ENCODE data around the gene BTBD18.

Gene BTBD18, protein sequence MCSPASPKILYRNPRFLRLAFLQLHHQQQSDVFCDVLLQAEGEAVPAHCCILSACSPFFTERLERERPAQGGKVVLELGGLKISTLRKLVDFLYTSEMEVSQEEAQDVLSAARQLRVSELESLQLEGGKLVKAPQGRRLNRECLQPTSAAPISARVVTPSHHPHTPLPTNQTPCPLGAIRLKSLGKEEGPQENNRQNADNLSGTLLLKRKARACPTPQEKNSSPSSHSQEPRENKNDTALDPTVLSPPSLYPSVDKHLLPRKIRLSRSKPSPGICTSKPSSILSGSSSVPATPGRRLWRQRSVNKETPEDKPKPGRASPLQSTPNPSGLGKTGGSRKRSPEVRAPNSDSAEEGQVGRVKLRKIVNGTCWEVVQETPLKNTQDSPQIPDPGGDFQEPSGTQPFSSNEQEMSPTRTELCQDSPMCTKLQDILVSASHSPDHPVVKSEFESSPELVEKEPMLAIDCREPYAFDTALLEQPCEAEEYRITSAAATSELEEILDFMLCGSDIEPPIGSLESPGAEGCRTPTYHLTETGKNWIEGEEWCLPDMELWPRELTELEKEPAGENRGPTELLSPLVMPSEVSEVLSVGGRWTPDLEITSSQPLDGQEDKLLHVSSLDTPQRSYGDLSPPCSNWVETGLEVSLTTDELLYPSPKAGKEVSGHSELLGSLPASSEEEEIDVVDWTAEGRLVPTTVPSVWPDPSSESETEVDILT

DNA sequence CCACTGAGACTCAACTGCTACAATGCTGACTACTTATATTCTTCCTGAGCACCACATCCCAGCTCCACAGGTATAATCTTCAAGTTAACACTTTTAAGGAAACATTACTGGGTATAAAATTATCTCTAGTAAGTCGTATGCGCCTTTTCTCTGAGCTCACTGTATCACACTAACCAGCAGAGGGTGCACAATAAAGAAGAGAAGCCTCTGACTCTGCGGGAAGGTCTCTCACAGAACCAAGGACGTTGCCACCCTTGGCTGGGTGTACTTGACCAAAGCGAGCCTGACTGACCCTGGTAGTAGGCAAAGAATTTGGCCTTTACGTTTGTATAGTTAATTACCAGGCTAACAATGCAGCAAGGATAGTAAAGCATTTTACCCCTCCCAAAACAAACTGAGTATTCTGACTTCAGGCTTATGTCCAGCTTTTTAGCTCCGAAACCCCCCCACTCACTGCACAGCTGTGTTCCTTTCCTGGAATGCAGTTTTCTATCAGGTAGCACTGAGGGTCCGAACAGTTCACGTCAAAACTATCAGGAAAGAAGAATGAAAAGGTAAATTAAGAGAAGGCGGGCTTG lies at the start of gene BTBD18:
BTBD18 (minus strand) TSS at position 144 of the 578 bp plus-strand sequence. CDS start 631 bp downstream, outside the sequence.
- DNase-seq (ENCODE audit: low read depth in 2 of 2, low spot score in 1 of 2): no peak

DNA sequence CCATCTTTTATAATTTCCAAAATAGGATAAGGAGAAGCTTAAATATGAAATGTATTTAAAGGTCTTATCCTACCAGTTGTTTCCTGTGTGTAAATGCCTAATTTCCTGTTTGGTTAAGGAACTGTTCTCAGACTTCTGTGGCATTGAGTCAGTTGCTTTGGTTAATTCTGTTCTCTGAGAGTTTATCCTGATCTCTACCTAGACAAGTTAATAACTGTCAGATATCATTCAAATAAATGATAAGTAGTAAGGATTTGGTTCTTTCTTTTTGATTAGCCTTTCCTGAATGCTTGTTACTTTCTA lies 49.5 kb upstream of the BTBD18 start:
- no peak for DNase-seq (ENCODE audit: low read depth in 2 of 2, low spot score in 1 of 2)

DNA sequence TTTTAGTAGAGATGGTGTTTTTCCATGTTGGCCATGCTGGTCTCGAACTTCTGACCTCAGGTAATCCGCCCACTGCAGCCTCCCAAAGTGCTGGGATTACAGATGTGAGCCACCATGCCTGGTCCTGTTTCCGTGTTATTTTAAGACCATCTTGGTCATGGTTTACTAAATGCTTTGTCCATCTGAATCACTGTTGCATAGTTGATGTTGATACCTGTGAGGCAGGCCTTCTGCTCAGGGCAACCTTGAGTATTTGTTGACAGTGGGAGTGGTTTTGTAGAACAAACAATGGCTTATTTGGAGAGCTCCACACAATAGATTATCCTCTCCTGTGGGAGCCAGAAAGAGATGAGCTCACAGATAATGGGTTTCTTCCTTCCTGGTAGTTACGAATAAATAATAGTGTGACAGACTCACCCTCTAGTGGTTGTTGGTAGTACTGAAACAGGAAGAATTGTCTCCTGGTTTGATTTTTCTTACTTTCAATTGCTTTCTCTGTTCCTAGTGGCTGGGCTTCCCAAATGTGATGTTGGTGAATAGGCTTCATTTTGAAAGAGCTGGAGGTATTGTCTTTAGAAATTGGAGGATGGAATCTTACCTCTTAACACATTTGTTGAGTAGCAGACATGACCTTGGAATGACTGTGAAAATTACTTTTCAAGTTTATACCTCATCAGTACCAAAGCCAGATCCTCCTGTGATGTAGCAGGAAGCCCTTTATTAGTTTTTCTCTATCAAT lies 49.0 kb upstream of the BTBD18 start:
- DNase-seq (ENCODE audit: low read depth in 2 of 2, low spot score in 1 of 2): no peak

DNA sequence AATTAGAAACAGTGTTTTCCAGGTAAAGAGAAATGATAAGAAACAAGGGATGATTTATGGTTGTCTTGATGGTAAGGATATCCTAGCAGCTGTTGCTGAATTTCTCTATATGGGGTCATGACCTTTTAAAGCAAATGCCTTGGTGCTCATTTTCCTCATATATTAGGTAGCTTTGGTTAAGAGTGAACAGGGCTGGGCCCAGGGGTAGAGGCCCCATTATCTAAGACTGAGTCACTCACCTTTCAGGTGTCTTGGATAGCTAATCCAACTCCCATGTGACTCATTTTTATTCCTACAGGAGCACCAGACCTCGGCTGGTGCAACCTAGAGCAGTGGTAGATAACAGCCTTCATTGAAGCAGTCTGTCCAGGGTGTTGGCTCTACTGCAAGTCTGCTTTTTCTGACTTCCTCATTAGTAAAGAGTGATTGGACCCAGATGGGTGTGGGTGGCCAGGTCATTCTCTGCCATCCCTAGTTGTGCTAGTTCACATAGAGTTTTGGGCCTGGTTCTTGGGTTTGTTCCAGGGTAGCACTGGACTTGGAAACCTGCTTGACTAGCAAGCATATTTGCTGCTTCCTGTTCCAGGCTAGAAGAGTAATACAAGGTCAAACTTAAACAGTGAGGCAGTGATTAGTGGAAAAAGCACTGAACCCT lies 47.4 kb upstream of the BTBD18 start:
- no peak for DNase-seq (ENCODE audit: low read depth in 2 of 2, low spot score in 1 of 2)

DNA sequence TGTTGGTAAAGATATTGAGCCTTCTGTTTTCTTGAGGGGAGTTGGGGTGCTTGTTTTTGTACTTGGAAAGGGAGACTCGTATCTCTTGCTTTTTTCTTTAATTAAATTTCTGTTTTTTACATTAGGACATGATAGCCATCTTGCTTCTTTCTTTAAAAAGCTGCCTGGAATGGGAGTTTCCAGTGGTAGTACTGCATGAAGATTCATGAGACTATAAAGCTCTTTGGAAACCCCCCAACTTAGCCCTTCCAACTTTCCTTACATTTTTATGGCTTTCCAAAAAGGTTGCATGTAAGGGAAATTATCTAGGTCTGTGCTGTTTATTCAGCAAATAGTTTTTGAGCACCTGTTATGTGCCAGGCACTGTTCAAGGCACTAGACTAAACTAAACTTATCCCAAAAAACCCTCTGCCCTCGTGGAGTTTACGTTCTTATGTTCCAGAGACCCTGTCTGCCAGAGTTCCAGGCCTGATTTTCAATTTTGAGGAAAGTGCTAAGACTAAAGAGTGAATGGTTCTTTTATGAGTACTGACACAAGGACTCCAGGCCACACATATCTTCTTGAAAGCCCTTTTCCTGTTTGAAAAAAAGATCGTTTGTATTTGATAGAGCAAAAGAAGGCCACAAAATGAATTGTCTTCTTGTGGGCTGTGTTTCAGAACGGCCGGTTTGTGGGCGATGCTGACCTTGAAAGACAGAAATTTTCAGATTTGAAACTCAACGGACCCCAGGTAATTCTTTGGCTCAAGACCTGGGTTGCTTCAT lies 41.9 kb upstream of the BTBD18 start:
- no peak for DNase-seq (ENCODE audit: low read depth in 2 of 2, low spot score in 1 of 2)

DNA sequence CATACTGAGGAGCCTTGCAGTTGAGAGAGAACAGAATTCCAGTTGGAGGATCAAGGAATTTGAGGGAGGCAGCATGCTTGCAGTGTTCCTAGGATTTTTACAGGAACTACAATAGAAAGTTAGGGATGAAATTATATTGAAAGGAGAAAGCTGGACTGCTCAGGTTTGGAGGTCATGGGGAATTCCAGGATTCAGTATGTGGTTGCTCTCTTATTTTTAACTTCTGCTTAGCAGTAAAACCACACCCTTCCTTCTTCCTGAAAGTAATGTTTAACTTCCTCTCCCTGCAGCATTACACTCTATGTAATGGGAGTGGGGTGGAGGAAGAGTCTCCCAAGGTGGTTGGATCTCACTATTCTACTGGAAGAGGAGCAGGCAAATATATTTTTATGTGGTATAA lies 41.3 kb upstream of the BTBD18 start:
- no peak for DNase-seq (ENCODE audit: low read depth in 2 of 2, low spot score in 1 of 2)

DNA sequence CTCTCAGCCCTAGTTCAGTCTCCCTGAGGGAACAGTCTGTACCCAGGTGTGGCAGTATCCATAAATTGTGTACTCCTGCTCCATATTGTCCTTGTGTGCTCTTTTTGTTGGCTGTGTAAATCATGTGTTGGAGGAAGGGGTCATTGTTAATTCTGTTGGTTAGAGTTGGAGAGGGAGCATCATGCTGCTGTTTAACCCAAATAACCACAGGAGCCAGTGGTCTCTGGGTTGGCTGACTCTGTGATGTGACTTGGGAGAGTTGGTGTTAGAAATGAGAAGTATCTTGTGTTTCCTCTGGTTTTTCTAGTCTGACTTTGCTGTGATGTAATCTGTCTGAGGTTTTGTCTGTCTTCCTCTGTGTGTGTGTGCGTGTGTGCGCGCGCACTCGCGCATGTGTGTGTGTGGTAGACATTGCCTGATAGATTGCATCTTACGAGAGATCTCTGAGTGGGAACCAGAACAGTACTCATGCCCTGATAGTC lies 40.5 kb upstream of the BTBD18 start:
- peak; percentile 59 to 73 for DNase-seq (ENCODE audit: low read depth in 2 of 2, low spot score in 1 of 2)

DNA sequence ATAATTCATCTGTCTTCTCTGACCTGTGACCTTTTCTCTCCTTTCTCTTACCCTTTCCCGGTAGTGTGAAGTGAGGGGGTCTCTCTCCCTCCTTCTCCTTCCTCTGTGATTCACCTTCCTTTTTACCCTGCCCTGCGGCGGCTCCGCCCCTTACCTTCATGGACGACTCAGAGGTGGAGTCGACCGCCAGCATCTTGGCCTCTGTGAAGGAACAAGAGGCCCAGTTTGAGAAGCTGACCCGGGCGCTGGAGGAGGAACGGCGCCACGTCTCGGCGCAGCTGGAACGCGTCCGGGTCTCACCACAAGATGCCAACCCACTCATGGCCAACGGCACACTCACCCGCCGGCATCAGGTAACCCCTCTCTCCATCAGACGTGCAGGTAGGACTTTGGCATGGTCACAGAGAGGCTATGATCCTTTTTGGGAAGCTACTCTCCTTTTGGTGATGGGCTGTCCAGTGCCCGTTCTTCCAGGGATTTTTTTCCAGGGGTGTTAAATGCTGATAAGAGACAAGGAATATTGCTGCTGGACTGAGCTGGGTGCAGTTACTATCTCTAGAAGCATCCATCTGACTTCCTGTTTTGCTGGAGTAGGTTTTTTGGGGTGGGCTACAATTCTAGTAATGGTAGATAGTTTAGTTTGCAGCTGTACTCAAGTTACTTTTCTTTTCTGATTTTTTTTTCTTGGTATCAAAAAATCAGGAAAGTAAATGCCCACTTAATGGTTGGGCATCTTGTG lies 39.9 kb upstream of the BTBD18 start:
- no peak for DNase-seq (ENCODE audit: low read depth in 2 of 2, low spot score in 1 of 2)

DNA sequence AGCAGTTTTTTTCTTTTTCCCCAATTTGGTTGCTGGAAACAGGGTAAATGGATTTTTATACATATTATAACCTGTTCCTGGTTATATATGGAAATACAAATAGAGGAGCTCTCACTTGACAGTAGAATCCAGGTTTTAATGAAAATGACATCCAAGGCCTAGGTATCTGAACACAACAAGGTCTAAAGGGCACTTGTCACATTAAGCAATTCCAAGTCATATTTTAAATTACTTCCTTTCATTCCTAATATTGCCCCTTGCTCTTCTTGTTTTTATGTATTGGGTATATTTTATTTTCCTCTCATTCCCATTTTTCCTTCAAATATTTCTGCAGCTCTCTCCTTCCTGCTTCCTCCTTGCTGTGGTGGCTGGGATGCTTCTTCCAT lies 37.1 kb upstream of the BTBD18 start:
- no peak for DNase-seq (ENCODE audit: low read depth in 2 of 2, low spot score in 1 of 2)

DNA sequence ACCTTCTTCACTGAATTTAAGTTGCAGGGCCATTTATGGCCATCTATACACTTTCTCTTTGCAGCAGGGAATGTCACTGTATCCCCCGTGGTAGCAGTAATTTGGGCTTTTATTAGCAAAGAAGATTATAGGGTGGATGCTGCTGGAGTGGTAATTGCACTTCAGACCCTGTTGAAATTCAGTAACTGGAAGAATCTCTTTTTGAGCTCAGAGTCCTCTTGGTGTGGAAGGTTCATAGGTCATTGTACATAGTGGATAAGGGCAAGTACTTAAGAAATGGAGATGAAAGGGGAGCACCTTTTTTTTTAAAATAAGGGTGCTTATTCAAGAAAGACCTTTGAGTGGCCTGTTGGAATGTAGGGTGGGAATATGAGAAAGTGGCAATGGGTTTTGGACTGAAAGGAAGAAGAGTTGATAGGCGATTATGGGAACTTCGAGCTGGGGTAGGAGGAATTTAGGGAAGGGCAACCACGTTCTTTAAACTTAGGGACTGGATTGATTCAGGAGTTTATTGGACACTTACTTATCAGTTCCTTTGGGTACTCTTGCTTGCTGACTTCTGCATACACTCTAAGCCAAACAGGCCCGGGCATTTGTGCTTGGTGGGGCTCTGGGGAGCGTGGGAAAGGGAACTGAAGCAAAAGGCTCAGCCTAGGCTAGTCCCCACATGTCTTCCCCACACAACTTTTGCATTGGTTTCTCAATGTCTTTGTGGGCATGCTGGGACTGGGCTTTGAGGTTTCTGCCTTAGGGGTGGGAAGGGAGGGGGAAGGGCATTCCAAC lies 36.5 kb upstream of the BTBD18 start:
- no peak for DNase-seq (ENCODE audit: low read depth in 2 of 2, low spot score in 1 of 2)

DNA sequence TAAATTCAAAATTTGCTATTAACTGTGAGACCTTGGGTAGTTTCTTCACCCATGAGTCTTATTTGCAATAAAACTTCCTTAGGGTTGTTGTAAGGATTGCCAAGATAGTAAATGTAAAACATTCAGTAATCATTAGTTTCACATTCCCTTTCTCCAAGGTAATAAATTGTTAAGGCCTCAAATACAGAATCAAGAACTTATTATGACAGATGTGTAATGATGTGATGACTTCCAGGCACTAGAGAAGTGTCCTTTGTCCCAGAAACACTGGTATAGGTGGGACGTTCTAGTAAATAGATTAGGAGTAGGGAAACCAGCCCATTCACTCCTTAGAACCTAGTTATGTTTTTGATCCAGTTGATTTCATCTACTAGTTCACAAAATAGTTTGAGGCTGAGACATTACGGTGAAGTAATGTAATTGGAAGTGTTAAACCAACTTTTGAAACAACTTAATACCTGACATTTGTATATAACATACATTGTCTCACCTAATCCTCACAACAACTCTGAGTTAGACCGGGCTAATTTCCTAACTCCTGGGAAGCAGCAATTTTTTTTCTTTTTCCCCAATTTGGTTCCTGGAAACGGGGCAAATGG lies 35.5 kb upstream of the BTBD18 start:
- DNase-seq (ENCODE audit: low read depth in 2 of 2, low spot score in 1 of 2): no peak

DNA sequence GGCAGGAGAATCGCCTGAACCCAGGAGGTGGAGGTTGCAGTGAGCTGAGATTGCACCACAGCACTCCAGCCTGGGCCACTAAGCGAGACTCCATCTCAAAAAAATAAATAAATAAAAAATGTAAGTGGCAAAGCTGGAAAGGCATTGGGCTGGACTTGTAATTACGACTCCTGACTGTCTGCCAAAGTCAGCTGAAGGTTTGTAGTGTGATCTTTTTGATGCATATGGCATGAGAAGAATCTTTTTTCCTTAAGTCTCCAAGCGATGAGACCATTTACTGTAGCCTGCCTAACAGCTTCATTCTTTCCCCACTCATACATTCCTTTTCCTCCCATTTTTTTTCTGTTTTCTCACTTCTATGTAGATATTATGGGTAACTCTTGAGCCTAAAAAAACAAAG lies 34.8 kb upstream of the BTBD18 start:
- DNase-seq (ENCODE audit: low read depth in 2 of 2, low spot score in 1 of 2): no peak

DNA sequence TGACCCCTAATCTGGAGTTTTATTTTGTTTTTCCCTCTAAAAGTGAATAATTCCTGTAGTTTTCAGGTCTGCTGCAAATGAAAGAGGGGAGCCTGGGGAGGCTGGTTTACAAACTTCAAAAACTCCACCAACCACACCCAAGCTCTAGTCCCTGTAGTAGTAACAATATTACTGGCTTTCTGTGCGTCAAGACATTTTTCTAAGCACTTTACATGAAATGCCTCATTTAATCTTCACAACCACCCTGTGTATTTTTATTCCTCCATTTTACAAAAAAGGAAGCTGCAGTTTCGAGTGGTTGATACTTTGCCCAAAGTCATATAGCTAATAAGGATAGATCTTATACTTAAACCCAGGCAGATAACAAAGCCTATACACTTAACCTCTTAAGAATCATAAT lies 33.5 kb upstream of the BTBD18 start:
- DNase-seq (ENCODE audit: low read depth in 2 of 2, low spot score in 1 of 2): no peak

DNA sequence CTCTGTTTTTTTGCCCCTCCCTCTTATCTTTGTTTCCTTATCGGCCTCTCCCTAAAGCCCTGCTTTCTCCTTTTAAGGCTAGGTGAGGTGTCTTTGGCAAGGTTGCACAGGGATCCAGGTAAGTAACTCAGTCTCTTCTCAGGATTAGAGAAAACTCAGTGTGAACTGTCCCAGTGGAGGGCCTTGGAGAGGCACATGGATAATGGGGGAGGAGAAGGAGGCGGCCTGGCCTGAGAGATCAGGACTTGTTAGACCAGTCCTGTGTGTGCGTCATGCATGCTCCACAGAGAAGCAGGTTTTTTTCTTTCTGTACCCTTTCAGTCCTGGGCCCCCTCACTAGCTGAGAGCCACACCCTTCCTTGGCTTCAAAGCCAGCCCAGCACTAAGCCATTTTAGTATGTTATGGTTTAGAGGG lies 29.9 kb upstream of the BTBD18 start:
- no peak for DNase-seq (ENCODE audit: low read depth in 2 of 2, low spot score in 1 of 2)

DNA sequence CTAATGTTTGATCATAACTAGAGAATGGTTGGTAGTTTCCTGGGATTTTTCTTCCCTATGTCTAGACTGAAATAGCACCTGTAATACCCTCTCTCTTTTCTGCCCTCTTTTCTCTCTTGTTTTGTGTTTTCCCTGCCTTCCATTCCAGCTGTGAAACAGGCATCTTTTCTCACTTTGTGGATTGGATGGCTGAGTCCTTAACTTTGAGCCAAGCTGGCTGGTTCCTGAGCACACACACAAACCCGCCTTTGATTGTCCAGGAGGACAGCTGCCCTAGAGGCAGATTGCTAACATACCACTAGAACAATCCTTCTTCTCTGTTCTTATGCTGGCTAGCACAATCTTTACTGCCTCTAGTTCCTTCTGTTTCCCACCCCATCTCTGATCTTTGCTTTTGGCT lies 27.7 kb upstream of the BTBD18 start:
- no peak for DNase-seq (ENCODE audit: low read depth in 2 of 2, low spot score in 1 of 2)

DNA sequence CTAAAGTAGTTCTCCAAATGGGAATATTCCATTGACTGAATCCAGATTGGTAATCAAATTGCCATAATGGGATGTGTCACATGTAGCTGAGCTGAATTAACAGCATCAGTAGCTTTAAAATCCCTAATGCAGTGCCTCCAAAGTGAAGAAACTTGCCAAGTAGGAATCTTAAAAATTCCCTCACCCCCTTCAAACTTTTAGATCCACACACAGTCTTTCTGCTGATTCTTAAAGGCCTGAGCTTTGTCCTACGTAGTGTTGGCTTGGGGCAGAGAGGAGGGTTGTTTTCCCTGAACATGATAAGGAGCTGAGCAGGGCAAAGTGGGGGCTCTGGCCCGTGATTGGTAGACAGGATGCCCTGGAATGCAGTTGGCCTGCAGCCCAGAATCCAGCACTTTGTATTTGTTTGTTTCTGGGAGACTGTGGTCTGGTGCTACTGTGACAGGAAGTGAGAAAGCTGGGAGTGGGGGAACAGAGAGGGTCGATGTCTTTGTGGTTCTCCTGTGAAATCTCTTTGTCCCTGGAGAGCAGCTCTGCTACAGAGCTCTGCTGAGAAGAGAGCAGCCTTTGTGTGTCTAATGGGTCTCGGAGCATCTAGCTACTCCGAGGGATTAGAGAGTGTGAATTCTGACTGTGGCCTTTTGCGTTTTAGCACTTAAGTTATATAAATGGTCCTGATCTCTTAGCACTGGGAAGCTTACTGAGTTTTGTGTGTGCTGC lies 26.9 kb upstream of the BTBD18 start:
- no peak for DNase-seq (ENCODE audit: low read depth in 2 of 2, low spot score in 1 of 2)

DNA sequence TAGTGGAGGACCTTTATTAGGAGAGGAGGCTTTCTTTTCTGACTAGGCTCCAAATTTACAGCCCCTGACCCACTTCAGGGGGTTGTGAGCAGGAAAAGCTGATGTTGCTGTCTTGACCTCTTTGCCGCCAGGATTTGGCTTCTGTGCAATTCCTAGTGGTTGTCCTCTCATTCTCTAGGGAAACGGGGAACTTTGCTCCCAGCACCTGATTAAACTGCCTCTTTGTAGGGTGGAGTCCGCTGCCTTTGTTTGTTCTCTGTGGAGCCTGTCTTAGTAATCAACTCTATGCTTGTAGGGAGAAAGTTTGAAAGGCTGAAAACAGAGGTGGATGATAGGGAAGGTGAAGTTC lies 26.3 kb upstream of the BTBD18 start:
- no peak for DNase-seq (ENCODE audit: low read depth in 2 of 2, low spot score in 1 of 2)
